K562 (cell line): Measurements from ENCODE around the gene HHATL.

Source experiments
- BHLHE40 ChIP-seq: IDR thresholded peaks from 2 replicates; pipeline ENCODE4 v1.6.1; 2011; ENCODE audit warnings: low read length, improper control_type of control experiment
- EHMT2 ChIP-seq: fragments of 450-650 bp; IDR thresholded peaks from 2 replicates; pipeline ENCODE4 v1.6.1; 2018; ENCODE audit warnings: antibody characterized with exemption
- MCM5 ChIP-seq: fragments of 450-650 bp; IDR thresholded peaks from 2 replicates; pipeline ENCODE4 v1.6.1; 2016; ENCODE audit warnings: low read depth
- PHB ChIP-seq: fragments of 250-450 bp; sonication (Bioruptor Pico); IDR thresholded peaks from 2 replicates; pipeline ENCODE4 v1.5.0; 2021
- POLR2AphosphoS5 ChIP-seq: IDR thresholded peaks from 2 replicates; pipeline ENCODE4 v1.6.1; 2011; ENCODE audit warnings: mild to moderate bottlenecking, low read depth, low read length, moderate library complexity; ENCODE audit not compliant: control insufficient read depth, insufficient read depth
- ZNF740 ChIP-seq, 3 experiments: fragments of 200-800 bp in 1 of 3; sonication (Bioruptor generic) in 1 of 3; sonication (generic) in 1 of 3; formaldehyde crosslinking in 1 of 3; IDR thresholded peaks; 2 replicates each; pipeline versions ENCODE4 v1.6.1 to v1.8.0; 2016 to 2022; ENCODE audit warnings: mild to moderate bottlenecking in 2 of 3, missing compliant biosample characterization in 2 of 3, missing genetic modification characterization in 2 of 3, missing genetic modification reagents in 1 of 3

GRCh38 chr3:42661593-42662022 lies 41.0 kb downstream of the HHATL start:
- TF ChIP-seq POLR2AphosphoS5 (no peak), ZNF740 (CRISPR knock-in tag; IDR thresholded peaks at IDR 0.05) (no peak), ZNF740 (tag; IDR thresholded peaks at IDR 0.05) (no peak), EHMT2 (no peak), MCM5 (no peak), BHLHE40 (no peak), PHB (no peak)
